Measurements from ENCODE around the gene CACNA2D2.

CACNA2D2 gene

GRCh38 chr3:50347187-50347813, 156.1 kb downstream of the CACNA2D2 start:
- H3K79me2 ChIP-seq (ENCODE audit: low read length), result peaks cover 30% of the 10 kb centered on the region
- H3K36me3 ChIP-seq (replicated peaks; ENCODE audit: insufficient read depth, low read length), result no peaks in the 10 kb centered on the region
- no peaks in the 10 kb centered on the region for H3K27me3 ChIP-seq (replicated peaks; ENCODE audit: insufficient read depth, low read length)
- no peaks in the 10 kb centered on the region for H3K9me3 ChIP-seq (replicated peaks; ENCODE audit: insufficient read depth, low read length)
- H3K27ac ChIP-seq (ENCODE audit: low read length), result no peak overlapping the region
- no peaks in the 10 kb centered on the region for H3K9me2 ChIP-seq (replicated peaks; ENCODE audit: insufficient read depth, low read length)
- DNase-seq, result peak; percentile 78
- H4K20me1 ChIP-seq (ENCODE audit: insufficient read depth, low read length), result no peaks in the 10 kb centered on the region
- H3K4me1 ChIP-seq (ENCODE audit: low read length), result peaks cover 23% of the 10 kb centered on the region; the same call in 1 of the 2 replicates
- H3K9ac ChIP-seq (ENCODE audit: low read length), result no peak overlapping the region
- H3K4me2 ChIP-seq (ENCODE audit: low read depth, low read length), result no peak overlapping the region
- H2AFZ ChIP-seq (ENCODE audit: low read length), result no peak overlapping the region
- peak; percentile 55 for TF ChIP-seq CTCF (IDR thresholded peaks at IDR 0.05; ENCODE audit: low read length)
- no peak for TF ChIP-seq EZH2 (optimal IDR thresholded peaks at IDR 0.05; ENCODE audit: low read depth, low read length)
- TF ChIP-seq EZH2phosphoT487 (IDR thresholded peaks at IDR 0.05; ENCODE audit: low read length), result no peak
- H3K4me3 ChIP-seq (ENCODE audit: low read length), result no peak overlapping the region
- 0 out of 2 replicates have a peak, but pooled peaks cover 2% of the 10 kb centered on the region for H3F3A ChIP-seq (ENCODE audit: insufficient read depth, low read length)

DNA sequence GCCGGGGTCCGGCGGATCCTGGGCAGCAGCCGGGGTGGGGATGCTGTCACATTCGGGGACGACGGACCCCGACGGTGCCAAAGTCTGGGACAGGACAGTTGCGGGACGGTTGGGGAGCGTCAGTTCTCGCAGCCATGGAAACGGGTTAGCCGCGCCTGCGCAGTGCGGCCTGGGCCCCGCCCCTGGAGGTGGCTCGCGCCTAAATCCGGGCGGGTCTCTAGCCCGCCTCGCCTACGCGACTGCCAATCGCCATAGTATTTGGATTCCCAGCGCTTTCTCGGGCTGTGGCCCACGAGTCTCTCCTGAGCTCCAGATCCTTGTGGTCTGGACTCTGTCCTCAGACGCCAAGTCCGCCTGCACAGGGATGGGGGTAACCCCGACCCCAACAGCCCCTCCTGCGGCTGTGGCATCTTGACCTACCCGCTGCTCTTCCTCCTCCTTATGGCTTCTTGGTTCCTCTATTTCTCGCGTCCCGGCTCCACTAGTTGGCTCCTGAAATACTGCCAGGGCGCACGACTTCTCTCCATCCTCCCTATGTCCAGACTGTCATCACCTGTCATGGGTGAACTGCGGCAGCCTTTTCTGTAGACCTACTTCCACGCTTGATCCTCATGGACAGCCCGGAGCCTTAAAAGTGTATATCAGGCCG, 157.7 kb downstream of the CACNA2D2 start, which contains the start of gene ZMYND10:
Gene ZMYND10 (minus strand): TSS at position 147 of the 649 bp plus-strand sequence. CDS start 153 bp downstream, outside the sequence.
- H3K27ac ChIP-seq (ENCODE audit: low read length), result no peak within 1 kb of the TSS
- H2AFZ ChIP-seq (ENCODE audit: low read length), result peak within 1 kb of the TSS; percentile 73
- H3K4me3 ChIP-seq (ENCODE audit: low read length), result peak within 1 kb of the TSS; percentile 61
- no peak for TF ChIP-seq EZH2phosphoT487 (IDR thresholded peaks at IDR 0.05; ENCODE audit: low read length)
- no peak for TF ChIP-seq CTCF (IDR thresholded peaks at IDR 0.05; ENCODE audit: low read length)
- no peak for TF ChIP-seq EZH2 (optimal IDR thresholded peaks at IDR 0.05; ENCODE audit: low read depth, low read length)
- DNase-seq, result peak; percentile 66
- no peaks in the 10 kb centered on the region for H3K9me3 ChIP-seq (replicated peaks; ENCODE audit: insufficient read depth, low read length)
- H4K20me1 ChIP-seq (ENCODE audit: insufficient read depth, low read length), result no peaks in the 10 kb centered on the region
- no peaks in the 10 kb centered on the region for H3K36me3 ChIP-seq (replicated peaks; ENCODE audit: insufficient read depth, low read length)
- H3K4me2 ChIP-seq (ENCODE audit: low read depth, low read length), result peak within 1 kb of the TSS; percentile 85
- peaks cover 19% of the 10 kb centered on the region for H3K79me2 ChIP-seq (ENCODE audit: low read length)
- 0 out of 2 replicates have a peak, but pooled peaks cover 2% of the 10 kb centered on the region for H3F3A ChIP-seq (ENCODE audit: insufficient read depth, low read length)
- H3K9ac ChIP-seq (ENCODE audit: low read length), result peak within 1 kb of the TSS; percentile 36
- peaks cover 16% of the 10 kb centered on the region; the same call in 1 of the 2 replicates for H3K4me1 ChIP-seq (ENCODE audit: low read length)
- H3K9me2 ChIP-seq (replicated peaks; ENCODE audit: insufficient read depth, low read length), result no peaks in the 10 kb centered on the region
- 0 out of 2 replicates have a peak, but pooled peaks cover under 1% of the 10 kb centered on the region for H3K27me3 ChIP-seq (replicated peaks; ENCODE audit: insufficient read depth, low read length)

GRCh38 chr3:50345008-50345407, 158.4 kb downstream of the CACNA2D2 start:
- Histone ChIP-seq H3K4me1 (ENCODE audit: low read length) (peaks cover 16% of the 10 kb centered on the region; the same call in 1 of the 2 replicates), H3K9me3 (replicated peaks; ENCODE audit: insufficient read depth, low read length) (no peaks in the 10 kb centered on the region)

More at GRCh38 chr3:50345008-50345407, 158.4 kb downstream of the CACNA2D2 start:
- no peak overlapping the region for H3K27ac ChIP-seq (ENCODE audit: low read length)
- no peaks in the 10 kb centered on the region for H4K20me1 ChIP-seq (ENCODE audit: insufficient read depth, low read length)
- H3K9ac ChIP-seq (ENCODE audit: low read length), result peak overlapping the region; percentile 36; the same call in 1 of the 2 replicates
- H3K79me2 ChIP-seq (ENCODE audit: low read length), result peaks cover 14% of the 10 kb centered on the region
- H3K27me3 ChIP-seq (replicated peaks; ENCODE audit: insufficient read depth, low read length), result peaks cover 7% of the 10 kb centered on the region; the same call in 1 of the 2 replicates
- H3K9me2 ChIP-seq (replicated peaks; ENCODE audit: insufficient read depth, low read length), result no peaks in the 10 kb centered on the region
- 0 out of 2 replicates have a peak, but pooled peaks cover 2% of the 10 kb centered on the region for H3F3A ChIP-seq (ENCODE audit: insufficient read depth, low read length)
- H3K36me3 ChIP-seq (replicated peaks; ENCODE audit: insufficient read depth, low read length), result no peaks in the 10 kb centered on the region
- H3K4me3 ChIP-seq (ENCODE audit: low read length), result peak overlapping the region; percentile 61
- H3K4me2 ChIP-seq (ENCODE audit: low read depth, low read length), result peak overlapping the region; percentile 85
- TF ChIP-seq EZH2phosphoT487 (IDR thresholded peaks at IDR 0.05; ENCODE audit: low read length), result no peak
- TF ChIP-seq EZH2 (optimal IDR thresholded peaks at IDR 0.05; ENCODE audit: low read depth, low read length), result no peak
- no peak for TF ChIP-seq CTCF (IDR thresholded peaks at IDR 0.05; ENCODE audit: low read length)
- peak overlapping the region; percentile 73 for H2AFZ ChIP-seq (ENCODE audit: low read length)
- DNase-seq, result no peak
